Immature natural killer cell (primary cell): ENCODE data around the gene MDM1. TPM values are rescaled to one million over a fixed set of nuclear protein-coding genes. Genes with fewer than 3 reads are reported as not detected.
A peak's percentile ranks its signal among the peaks of the same experiment; 100 is the strongest.

Experiments used
- DNase-seq, 3 donors: peaks; one replicate each; pipeline ENCODE4 v3.0.0; 2022; ENCODE audit warnings: mixed read lengths in 1 of 3
- H3K27ac Mint-ChIP-seq, 6 donors: one replicate each; pipeline ENCODE4 v1.8.0; 2020; ENCODE audit warnings: mixed read lengths in 6 of 6, mild to moderate bottlenecking in 5 of 6, inconsistent platforms in 4 of 6, moderate library complexity in 3 of 6
- H3K27me3 Mint-ChIP-seq, 3 donors: one replicate each; pipeline ENCODE4 v1.8.0; 2020 to 2021; ENCODE audit warnings: low read depth in 3 of 3, mild to moderate bottlenecking in 3 of 3, mixed read lengths in 3 of 3, moderate library complexity in 3 of 3, inconsistent platforms in 1 of 3
- H3K36me3 Mint-ChIP-seq, 3 donors: one replicate each; pipeline ENCODE4 v1.8.0; 2020; ENCODE audit warnings: mixed read lengths in 3 of 3, inconsistent platforms in 2 of 3, mild to moderate bottlenecking in 2 of 3
- H3K4me1 Mint-ChIP-seq, 2 donors: one replicate each; pipeline ENCODE4 v1.8.0; 2020; ENCODE audit warnings: inconsistent platforms in 2 of 2, mild to moderate bottlenecking in 2 of 2, mixed read lengths in 2 of 2, moderate library complexity in 1 of 2
- H3K4me3 Mint-ChIP-seq, 5 donors: one replicate each; pipeline ENCODE4 v1.8.0; 2020; ENCODE audit warnings: mild to moderate bottlenecking in 5 of 5, mixed read lengths in 5 of 5, inconsistent platforms in 3 of 5, moderate library complexity in 3 of 5
- H3K9me3 Mint-ChIP-seq, 6 donors: one replicate each; pipeline ENCODE4 v1.8.0; 2020; ENCODE audit warnings: mild to moderate bottlenecking in 6 of 6, mixed read lengths in 6 of 6, inconsistent platforms in 4 of 6, moderate library complexity in 3 of 6
- polyA plus RNA-seq, 3 donors: library from polyadenylated mRNA; unstranded; fragments of 300-500 nt; fragmentation: Illumina TruSeq; gene quantifications; one replicate each; pipeline ENCODE4 v1.2.3, GENCODE V29; 2021

The MDM1 gene
- polyA plus RNA-seq, 3 donors from 2014 or later, result 13.6 to 19.8 (median 17.3) TPM

GRCh38 chr12:68292151-68292943 lies 39.8 kb downstream of the MDM1 start:
- H3K4me3 Mint-ChIP-seq, result no peak overlapping the region
- no peaks in the 10 kb centered on the region for H3K27me3 Mint-ChIP-seq
- H3K4me1 Mint-ChIP-seq, result peaks cover 4 to 10% of the 10 kb centered on the region in 2 donors
- no peak overlapping the region for H3K27ac Mint-ChIP-seq
- H3K9me3 Mint-ChIP-seq, result no peaks in the 10 kb centered on the region
- no peak for DNase-seq
- peaks cover 8 to 25% (median 20%) of the 10 kb centered on the region in 3 donors for H3K36me3 Mint-ChIP-seq

GRCh38 chr12:68291396-68292036 lies 40.6 kb downstream of the MDM1 start:
- Mint-ChIP-seq H3K36me3 (peaks cover 4 to 21% (median 18%) of the 10 kb centered on the region in 3 donors), H3K4me3 (no peak overlapping the region), H3K27ac (no peak overlapping the region), H3K4me1 (peaks cover 4 to 10% of the 10 kb centered on the region in 2 donors), H3K9me3 (no peaks in the 10 kb centered on the region), H3K27me3 (no peaks in the 10 kb centered on the region)
- no peak for DNase-seq

DNA sequence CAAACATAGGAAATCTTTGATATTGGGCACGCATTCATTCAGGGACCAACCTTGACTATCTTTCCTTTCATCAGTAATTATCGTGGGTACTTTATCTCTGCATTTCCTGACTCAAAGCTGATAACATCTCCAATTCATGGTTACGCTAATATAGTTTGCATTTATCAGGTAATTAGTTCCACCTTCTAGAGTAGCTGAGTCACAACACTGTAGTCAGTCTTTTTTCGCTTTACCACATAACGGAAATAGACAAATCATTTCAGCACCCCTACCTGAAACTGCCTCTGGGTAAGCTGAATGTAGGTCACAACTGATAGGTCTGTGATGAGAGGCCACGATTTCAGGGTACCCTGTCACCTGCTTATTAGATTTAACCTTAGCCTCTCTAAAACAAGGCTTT lies 42.0 kb downstream of the MDM1 start:
- Mint-ChIP-seq H3K27me3 (no peaks in the 10 kb centered on the region), H3K9me3 (no peaks in the 10 kb centered on the region), H3K4me1 (peaks cover 4 to 10% of the 10 kb centered on the region in 2 donors), H3K36me3 (peaks cover 4 to 17% (median 16%) of the 10 kb centered on the region in 3 donors), H3K4me3 (no peak overlapping the region), H3K27ac (peak overlapping the region in 1 of 6 donors; percentile 14)
- DNase-seq, result no peak

DNA sequence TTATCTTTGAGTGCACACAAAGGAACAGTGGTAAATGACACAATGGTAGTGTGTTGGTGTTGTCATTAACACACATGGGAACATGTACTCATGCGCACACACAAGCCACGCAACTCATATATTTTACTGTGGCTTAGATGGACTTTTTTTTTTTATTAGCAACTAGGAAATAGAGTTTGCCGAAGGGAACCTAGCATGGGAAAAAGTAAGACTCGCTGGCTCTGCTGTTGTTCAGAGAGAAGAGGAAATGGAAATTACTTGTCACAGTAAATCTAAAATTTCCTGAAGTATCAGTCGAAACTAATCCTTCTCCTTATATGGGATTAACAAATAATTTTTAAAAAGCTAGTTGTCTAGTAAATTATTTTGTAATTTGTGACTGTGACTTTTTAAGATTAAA lies 45.1 kb downstream of the MDM1 start:
- DNase-seq, result no peak
- H3K4me1 Mint-ChIP-seq, result peaks cover 4 to 10% of the 10 kb centered on the region in 2 donors
- H3K27ac Mint-ChIP-seq, result no peak overlapping the region
- no peaks in the 10 kb centered on the region for H3K9me3 Mint-ChIP-seq
- H3K27me3 Mint-ChIP-seq, result peaks cover 0 to 2% (median 0%) of the 10 kb centered on the region in 3 donors
- H3K36me3 Mint-ChIP-seq, result no peaks in the 10 kb centered on the region
- H3K4me3 Mint-ChIP-seq, result no peak overlapping the region

DNA sequence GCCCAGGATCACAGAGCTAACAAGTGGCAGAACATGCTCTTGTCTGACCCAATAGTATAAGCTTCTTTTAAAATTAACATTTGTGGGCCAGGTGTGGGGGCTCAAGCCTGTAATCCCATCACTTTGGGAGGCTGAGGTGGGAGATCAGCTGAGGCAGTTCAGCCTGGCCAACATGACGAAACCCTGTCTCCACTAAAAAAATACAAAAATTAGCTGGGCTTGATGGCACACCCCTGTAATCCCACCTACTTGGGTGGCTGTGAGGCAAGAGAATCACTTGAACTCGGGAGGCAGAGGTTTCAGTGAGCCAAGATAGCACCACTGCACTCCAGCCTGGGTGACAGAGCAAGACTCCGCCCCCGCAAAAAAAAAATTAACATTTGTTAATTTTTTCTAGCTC lies 45.8 kb downstream of the MDM1 start:
- Mint-ChIP-seq H3K27me3 (peaks cover 0 to 2% (median 0%) of the 10 kb centered on the region in 3 donors), H3K4me1 (peaks cover 4 to 10% of the 10 kb centered on the region in 2 donors), H3K9me3 (no peaks in the 10 kb centered on the region), H3K4me3 (no peak overlapping the region), H3K36me3 (no peaks in the 10 kb centered on the region), H3K27ac (no peak overlapping the region)
- DNase-seq, result no peak

DNA sequence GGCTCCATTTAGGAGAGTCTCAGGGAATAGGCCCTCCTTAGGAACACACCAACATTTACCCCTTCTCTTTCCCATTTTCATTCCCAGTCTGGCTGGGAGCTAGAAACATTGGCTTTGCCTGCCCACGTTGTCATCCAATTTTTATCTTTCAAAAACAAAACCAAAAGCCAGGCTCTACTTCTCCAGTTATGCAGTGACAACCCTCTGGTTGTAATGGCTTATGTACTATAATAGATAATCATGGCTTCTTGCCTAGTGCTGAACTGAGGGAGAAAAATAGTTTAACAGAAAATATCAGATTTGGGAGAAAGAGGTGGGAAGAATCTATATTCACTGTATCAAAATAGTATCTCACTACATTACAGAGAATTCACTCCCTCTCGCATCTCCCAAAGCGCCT lies 46.6 kb downstream of the MDM1 start:
- peaks cover 0 to 2% (median 0%) of the 10 kb centered on the region in 3 donors for H3K27me3 Mint-ChIP-seq
- no peak overlapping the region for H3K27ac Mint-ChIP-seq
- no peak overlapping the region for H3K4me3 Mint-ChIP-seq
- no peaks in the 10 kb centered on the region for H3K36me3 Mint-ChIP-seq
- no peak for DNase-seq
- no peaks in the 10 kb centered on the region for H3K9me3 Mint-ChIP-seq
- peaks cover 4 to 7% of the 10 kb centered on the region in 2 donors for H3K4me1 Mint-ChIP-seq

DNA sequence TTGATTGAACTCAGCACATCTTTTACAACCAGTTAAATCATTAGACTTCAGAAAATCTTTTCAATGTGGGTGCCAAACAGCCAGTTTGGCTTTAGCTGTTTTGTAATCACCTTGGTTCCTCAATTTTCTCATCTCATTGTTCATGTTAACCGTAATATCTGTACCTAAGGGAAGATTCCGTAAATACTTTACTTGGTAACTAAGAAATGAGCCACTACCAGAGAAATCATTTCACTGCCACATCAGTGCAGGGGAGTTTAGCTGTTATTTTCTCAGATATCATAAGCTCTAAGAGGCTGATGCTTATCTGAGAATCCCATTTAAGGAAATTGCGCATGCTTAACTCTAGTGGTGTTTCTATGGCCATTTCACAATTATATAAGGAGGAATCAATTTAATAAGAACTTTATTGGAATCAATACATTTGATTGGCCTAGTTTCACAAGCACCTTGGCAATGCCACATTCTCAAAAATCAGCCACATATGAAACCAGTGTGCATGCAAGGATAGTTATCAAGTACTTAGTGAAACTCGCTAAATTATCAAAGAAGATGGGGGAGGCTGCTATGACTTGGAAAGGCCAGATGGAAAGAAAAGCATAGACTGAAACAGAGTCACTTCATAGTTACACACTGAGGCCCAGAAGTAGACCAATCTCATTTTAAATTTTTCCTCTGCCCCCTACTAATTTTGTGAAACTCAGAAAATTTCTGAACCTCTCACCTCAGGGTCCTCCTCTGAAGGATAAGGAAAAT lies 50.7 kb downstream of the MDM1 start:
- Mint-ChIP-seq H3K4me1 (no peaks in the 10 kb centered on the region), H3K27me3 (peaks cover 0 to 4% (median 0%) of the 10 kb centered on the region in 3 donors), H3K27ac (no peak overlapping the region), H3K4me3 (no peak overlapping the region), H3K36me3 (no peaks in the 10 kb centered on the region), H3K9me3 (no peaks in the 10 kb centered on the region)
- DNase-seq, result no peak

GRCh38 chr12:68280240-68280639 lies 51.9 kb downstream of the MDM1 start:
- Mint-ChIP-seq H3K36me3 (no peaks in the 10 kb centered on the region), H3K4me1 (no peaks in the 10 kb centered on the region), H3K27ac (no peak overlapping the region), H3K4me3 (no peak overlapping the region), H3K27me3 (peaks cover 0 to 4% (median 0%) of the 10 kb centered on the region in 3 donors), H3K9me3 (no peaks in the 10 kb centered on the region)
- no peak for DNase-seq

DNA sequence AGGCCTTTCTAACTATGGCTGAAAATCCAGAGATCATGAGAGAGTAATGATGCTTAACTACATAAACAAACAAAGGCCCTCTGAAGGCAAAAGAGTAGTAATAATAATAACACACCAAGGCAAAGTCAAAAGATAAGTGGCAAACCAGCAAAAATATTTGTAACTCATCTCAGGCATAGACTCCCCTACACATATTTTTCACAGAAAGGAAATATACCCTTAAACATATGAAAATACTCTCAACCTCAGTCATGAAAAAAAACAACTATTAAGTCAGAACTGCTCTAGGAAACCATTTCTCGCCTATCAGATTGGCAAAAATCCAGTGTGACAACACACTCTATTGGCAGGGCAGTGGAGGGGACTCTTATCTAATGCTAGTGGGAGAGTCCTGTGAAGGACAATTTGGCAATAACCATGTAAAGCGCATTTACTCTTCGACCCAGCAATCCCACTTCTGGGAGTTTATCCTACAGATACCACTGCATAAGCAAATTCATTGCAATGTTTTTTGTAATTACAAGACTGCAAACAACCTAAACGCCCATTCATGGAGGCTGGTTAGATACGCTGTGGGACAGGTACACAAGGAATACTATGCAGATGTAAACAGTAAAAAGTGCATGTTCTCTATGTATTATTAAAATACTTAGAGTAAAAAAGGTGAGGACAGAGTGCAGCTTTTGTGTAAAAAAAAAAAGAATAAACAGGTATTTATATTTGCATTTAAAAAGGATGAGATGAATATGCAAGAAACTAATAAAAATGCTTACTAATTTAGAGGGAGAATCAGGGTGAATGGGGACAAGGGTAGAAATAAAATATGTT lies 52.7 kb downstream of the MDM1 start:
- Mint-ChIP-seq H3K9me3 (no peaks in the 10 kb centered on the region), H3K4me1 (no peaks in the 10 kb centered on the region), H3K36me3 (no peaks in the 10 kb centered on the region), H3K27ac (no peak overlapping the region), H3K4me3 (no peak overlapping the region), H3K27me3 (peaks cover 0 to 4% (median 0%) of the 10 kb centered on the region in 3 donors)
- no peak for DNase-seq

DNA sequence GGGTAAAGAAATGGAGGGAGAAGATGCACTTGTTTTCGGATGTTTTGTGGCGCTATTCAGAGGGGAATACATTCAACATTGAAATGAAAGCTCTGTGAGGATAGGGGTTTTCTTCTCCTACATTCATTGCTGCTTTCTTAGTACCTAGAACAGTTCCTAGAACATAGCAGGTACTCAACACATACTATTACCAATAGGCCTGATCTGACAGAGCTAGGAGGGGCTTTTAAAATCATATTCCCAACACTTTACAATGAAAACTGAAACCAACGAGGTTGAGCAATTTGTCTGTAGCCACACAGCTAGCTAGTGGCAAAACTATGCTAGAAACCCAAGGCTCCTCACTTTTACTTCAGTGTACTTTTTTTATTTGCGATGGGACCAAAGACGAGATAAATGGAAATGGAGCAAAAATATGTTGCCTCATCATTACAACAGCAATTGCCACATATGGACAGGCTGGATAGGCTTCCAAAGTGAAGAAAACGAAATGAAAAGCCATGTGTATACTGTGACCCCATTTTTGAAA lies 55.7 kb downstream of the MDM1 start:
- Mint-ChIP-seq H3K27ac (no peak overlapping the region), H3K27me3 (peaks cover 0 to 2% (median 0%) of the 10 kb centered on the region in 3 donors)

GRCh38 chr12:68272732-68273131 lies 59.4 kb downstream of the MDM1 start:
- Mint-ChIP-seq H3K27ac (no peak overlapping the region), H3K4me3 (no peak overlapping the region), H3K36me3 (no peaks in the 10 kb centered on the region), H3K27me3 (peaks cover 0 to 4% (median 2%) of the 10 kb centered on the region in 3 donors), H3K9me3 (no peaks in the 10 kb centered on the region), H3K4me1 (no peaks in the 10 kb centered on the region)
- no peak for DNase-seq

More for the DNA sequence above, 55.7 kb downstream of the MDM1 start:
- H3K36me3 Mint-ChIP-seq, result no peaks in the 10 kb centered on the region
- no peak for DNase-seq
- no peaks in the 10 kb centered on the region for H3K9me3 Mint-ChIP-seq
- no peak overlapping the region for H3K4me3 Mint-ChIP-seq
- no peaks in the 10 kb centered on the region for H3K4me1 Mint-ChIP-seq

- Mint-ChIP-seq H3K9me3 (no peaks in the 10 kb centered on the region), H3K4me1 (no peaks in the 10 kb centered on the region), H3K27me3 (peaks cover 0 to 4% (median 0%) of the 10 kb centered on the region in 3 donors), H3K27ac (no peak overlapping the region), H3K36me3 (no peaks in the 10 kb centered on the region), H3K4me3 (no peak overlapping the region)
- DNase-seq, result no peak
Observed at GRCh38 chr12:68271346-68271745, 60.8 kb downstream of the MDM1 start.

DNA sequence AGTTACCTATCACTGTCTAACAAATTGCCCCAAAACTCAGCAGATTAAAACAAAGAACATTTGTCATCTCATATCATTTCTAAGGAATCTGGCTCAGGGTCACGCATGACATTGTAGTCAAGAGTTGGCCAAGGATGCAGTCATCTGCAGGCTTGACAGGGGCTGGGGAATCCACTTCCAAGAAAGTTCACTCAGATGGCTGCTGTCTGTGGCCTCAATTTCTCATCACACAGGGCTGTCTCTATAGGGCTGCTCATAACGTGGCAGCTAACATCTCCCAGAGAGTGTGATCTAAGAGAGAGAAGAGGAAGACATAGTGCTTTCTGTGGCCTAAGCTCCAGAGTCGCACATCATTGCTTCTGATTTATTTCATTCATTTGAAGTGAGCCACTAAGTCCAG lies 61.8 kb downstream of the MDM1 start:
- Mint-ChIP-seq H3K36me3 (peaks cover 0 to 4% (median 0%) of the 10 kb centered on the region in 3 donors), H3K27ac (no peak overlapping the region), H3K9me3 (no peaks in the 10 kb centered on the region), H3K4me3 (no peak overlapping the region), H3K4me1 (no peaks in the 10 kb centered on the region), H3K27me3 (peaks cover 0 to 4% (median 0%) of the 10 kb centered on the region in 3 donors)
- no peak for DNase-seq
